Psoas muscle (tissue), 8 donors: ENCODE data around the gene SORL1. TPM values are rescaled to one million over a fixed set of nuclear protein-coding genes. Genes with fewer than 3 reads are reported as not detected.

Experiments
- ATAC-seq, 4 donors: fragments of 200-7000 bp; cut with Tn5 transposase; one replicate each; pipeline ENCODE4 v1.9.1; 2020; ENCODE audit warnings: moderate library complexity in 3 of 4, mild to moderate bottlenecking in 2 of 4
- DNase-seq, 2 donors: peaks; one replicate each; pipeline ENCODE4 v3.0.0-alpha.2; 2020
- H3K27ac ChIP-seq: fragments of 200-600 bp; one replicate; pipeline ENCODE4 v1.8.0; 2022
- H3K27me3 ChIP-seq, 3 donors: fragments of 200-600 bp in 1 of 3; one replicate each; pipeline versions ENCODE4 v1.6.1 to v1.8.0; 2013 to 2022; ENCODE audit warnings: low read length in 2 of 3, mild to moderate bottlenecking in 2 of 3, moderate library complexity in 1 of 3; ENCODE audit not compliant: insufficient read depth in 3 of 3
- H3K36me3 ChIP-seq, 2 donors: fragments of 200-600 bp in 1 of 2; one replicate each; pipeline versions ENCODE4 v1.6.1 to v1.8.0; 2013 to 2022; ENCODE audit warnings: low read depth in 1 of 2, mild to moderate bottlenecking in 1 of 2, moderate library complexity in 1 of 2; ENCODE audit not compliant: insufficient read depth in 1 of 2
- H3K4me1 ChIP-seq: fragments of 200-600 bp; one replicate; pipeline ENCODE4 v1.8.0; 2022
- H3K4me3 ChIP-seq: fragments of 200-600 bp; one replicate; pipeline ENCODE4 v1.8.0; 2022; ENCODE audit warnings: mild to moderate bottlenecking
- H3K9me3 ChIP-seq: fragments of 200-600 bp; one replicate; pipeline ENCODE4 v1.8.0; 2022
- CTCF ChIP-seq: fragments of 200-600 bp; IDR thresholded peaks from one replicate; pipeline ENCODE4 v1.8.0; 2022; ENCODE audit warnings: antibody characterized with exemption
- WGBS, 3 donors: extraction: QIAGEN DNeasy Blood & Tissue Kit; methylation state at CpG; one replicate each; pipeline versions ENCODE4 v1.1.6 to v1.1.7; 2013; 5-methylcytosine and 5-hydroxymethylcytosine counted together
- intact Hi-C, 2 donors: fragments of 100-400 bp; cut with DNase I; formaldehyde crosslinking; loops; one replicate each; pipeline versions ENCODE4 v1.11.0 to v1.14.2; 2022
- polyA plus RNA-seq, 3 donors: library from polyadenylated mRNA; stranded (reverse); fragments of 200-250 nt; gene quantifications; one replicate each; pipeline ENCODE4 v1.2.3, GENCODE V29; 2013
- total RNA-seq, 4 donors: library from RNA; stranded (reverse); fragmentation: NEBNext Ultra II Directional in 2 of 4; extraction: Animal tissue kit (Norgen Biotek cat#: 25700) in 2 of 4; gene quantifications; one replicate each; pipeline versions ENCODE4 v1.2.1 to v1.2.4, GENCODE V29; 2021 to 2023
- donor health status: healthy with polysubstance abuse.
- donor health status: DM: no; HTN: no; CAD: no; lungs with moderate emphysema.
- donor health status: Bipolar disorder and iron deficiency.
- donor health status: healthy.
- donor health status: DM: yes; HTN: yes; CAD: no.
- donor health status: DM: no; HTN: no; CAD: no.
- donor health status: DM: no; HTN: no; CAD: no.
- donor health status: DM: yes; HTN: yes; CAD: no.

The SORL1 gene
- total and polyA plus RNA-seq, 7 donors: 0.07 to 3.3 (median 1.5) TPM

- no peak overlapping the region for H3K4me3 ChIP-seq
- no peaks in the 10 kb centered on the region for H3K4me1 ChIP-seq
- H3K36me3 ChIP-seq: no peaks in the 10 kb centered on the region
- intact Hi-C loops: no loop called here
- H3K27ac ChIP-seq: no peak overlapping the region
- TF ChIP-seq CTCF: no peak
- peaks cover 16% of the 10 kb centered on the region for H3K9me3 ChIP-seq
- DNase-seq (no peak), ATAC-seq (no peak)
- no peaks in the 10 kb centered on the region for H3K27me3 ChIP-seq
These were observed 56.3 kb downstream of the SORL1 start for GRCh38 chr11:121508449-121508848.

- no peak for DNase-seq
- Histone ChIP-seq H3K27ac (no peak overlapping the region), H3K4me3 (no peak overlapping the region), H3K9me3 (peaks cover 14% of the 10 kb centered on the region), H3K4me1 (no peaks in the 10 kb centered on the region), H3K27me3 (no peaks in the 10 kb centered on the region), H3K36me3 (no peaks in the 10 kb centered on the region)
- no peak for ATAC-seq
- no peak for TF ChIP-seq CTCF
- intact Hi-C loops: no loop called here
- 88 to 93% (median 91%) methylated on average over 2 of the region's 2 CpGs for whole genome bisulfite sequencing, 3 donors
These were observed 58.3 kb downstream of the SORL1 start for GRCh38 chr11:121510438-121510837.

DNA sequence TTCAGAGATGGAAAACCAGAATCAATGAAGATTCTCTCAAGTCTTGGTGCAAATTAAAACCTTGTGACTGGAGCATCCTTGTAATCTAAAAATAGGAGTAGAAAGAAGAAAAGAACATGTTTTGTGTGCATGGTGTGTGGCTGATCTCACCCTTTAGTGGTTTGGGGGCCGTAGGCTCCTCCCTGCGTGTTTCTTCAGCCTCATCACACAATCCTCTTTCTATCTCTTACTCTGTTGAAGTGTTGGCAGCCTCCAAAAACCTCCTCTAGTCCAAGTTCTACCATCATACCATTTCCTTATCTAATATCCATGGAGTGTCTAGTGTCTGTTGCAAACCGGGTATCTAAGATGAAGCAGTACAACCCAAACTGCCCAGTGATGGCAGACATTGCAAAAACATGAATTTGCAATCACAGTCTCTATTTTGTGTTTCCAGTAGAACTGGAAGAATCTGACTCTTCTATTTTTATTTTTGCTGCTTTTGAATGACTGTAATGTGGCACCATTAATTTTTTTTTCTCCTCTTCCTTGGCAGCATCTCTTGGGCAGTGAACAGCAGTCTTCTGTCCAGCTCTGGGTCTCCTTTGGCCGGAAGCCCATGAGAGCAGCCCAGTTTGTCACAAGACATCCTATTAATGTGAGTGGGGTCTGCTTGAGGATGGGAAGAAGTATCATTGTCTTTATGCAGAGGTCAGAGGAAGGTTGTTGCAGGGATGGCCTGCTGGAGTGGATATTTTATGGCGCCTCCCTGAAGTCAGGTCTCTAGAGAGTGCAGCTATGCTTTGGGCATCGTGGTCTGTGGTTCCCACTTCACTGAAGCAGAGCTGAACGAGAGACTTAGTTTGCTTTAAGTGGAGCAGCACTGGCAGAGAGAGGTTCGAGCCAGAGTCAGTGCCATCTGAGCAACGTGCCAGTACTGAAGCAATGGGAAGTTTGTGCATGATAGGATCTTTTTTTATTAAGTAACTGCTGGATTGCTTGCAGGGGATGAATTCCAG, 60.7 kb downstream of the SORL1 start:
- WGBS, 3 donors: 60 to 75% (median 65%) methylated on average over 9 of the region's 9 CpGs
- Histone ChIP-seq H3K36me3 (no peaks in the 10 kb centered on the region), H3K27ac (no peak overlapping the region), H3K27me3 (no peaks in the 10 kb centered on the region), H3K4me1 (no peaks in the 10 kb centered on the region), H3K9me3 (no peaks in the 10 kb centered on the region), H3K4me3 (no peak overlapping the region)
- intact Hi-C loops: no loop called here
- DNase-seq (no peak), ATAC-seq (no peak)
- no peak for TF ChIP-seq CTCF

DNA sequence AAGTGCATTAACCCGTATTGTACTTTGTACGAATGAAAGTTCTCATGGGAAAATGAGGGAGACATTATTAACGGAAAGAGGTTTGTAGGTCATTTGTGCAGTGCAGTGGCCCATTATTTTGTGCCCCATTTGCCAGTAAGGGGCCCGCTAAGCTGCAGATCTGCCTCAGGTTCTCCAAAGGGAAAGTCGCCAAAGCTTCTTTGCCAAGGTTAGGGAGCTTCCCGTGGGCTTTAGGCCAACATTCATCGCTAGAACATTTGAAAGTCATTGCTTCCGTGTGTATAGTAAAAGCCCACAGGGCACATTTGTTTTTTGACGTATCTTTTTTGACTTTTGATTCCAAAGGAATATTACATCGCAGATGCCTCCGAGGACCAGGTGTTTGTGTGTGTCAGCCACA, 61.7 kb downstream of the SORL1 start:
- DNase-seq: no peak
- TF ChIP-seq CTCF: no peak

More for the DNA sequence above, 61.7 kb downstream of the SORL1 start:
- H3K9me3 ChIP-seq: no peaks in the 10 kb centered on the region
- no peaks in the 10 kb centered on the region for H3K36me3 ChIP-seq
- H3K4me1 ChIP-seq: no peaks in the 10 kb centered on the region
- intact Hi-C loops: no loop called here
- ATAC-seq: no peak
- no peaks in the 10 kb centered on the region for H3K27me3 ChIP-seq
- H3K4me3 ChIP-seq: no peak overlapping the region
- no peak overlapping the region for H3K27ac ChIP-seq
- 55 to 69% (median 68%) methylated on average over 11 of the region's 11 CpGs for WGBS, 3 donors
